ENCODE measurements around the gene LHFPL5.
A peak's percentile ranks its signal among the peaks of the same experiment; 100 is the strongest.

Gene LHFPL5

GRCh38 chr6:35804996-35805736 is at the start of gene LHFPL5:
Gene LHFPL5, plus strand, starts transcription at chr6:35805352. Its CDS starts 319 bp downstream, at chr6:35805671.
- FAIRE-seq (no peak), DNase-seq (ENCODE audit: extremely low spot score, insufficient read length, low read depth) (peak; percentile 60)

GRCh38 chr6:35757456-35758123 is 47.6 kb upstream of the LHFPL5 start:
- DNase-seq (ENCODE audit: extremely low spot score, insufficient read length, low read depth): peak; percentile 37
- peak; percentile 55 for FAIRE-seq

GRCh38 chr6:35759426-35759825 is 45.7 kb upstream of the LHFPL5 start:
- FAIRE-seq (no peak), DNase-seq (ENCODE audit: extremely low spot score, insufficient read length, low read depth) (no peak)

GRCh38 chr6:35765739-35766138 is 39.4 kb upstream of the LHFPL5 start:
- DNase-seq (ENCODE audit: extremely low spot score, insufficient read length, low read depth) (no peak), FAIRE-seq (no peak)

GRCh38 chr6:35769211-35769610 is 35.9 kb upstream of the LHFPL5 start:
- no peak for DNase-seq (ENCODE audit: extremely low spot score, insufficient read length, low read depth)
- no peak for FAIRE-seq

- no peak for DNase-seq (ENCODE audit: extremely low spot score, insufficient read length, low read depth)
- FAIRE-seq: no peak
Observed at GRCh38 chr6:35771343-35771627, 33.9 kb upstream of the LHFPL5 start.

GRCh38 chr6:35774116-35774794 is 30.9 kb upstream of the LHFPL5 start:
- no peak for FAIRE-seq
- no peak for DNase-seq (ENCODE audit: extremely low spot score, insufficient read length, low read depth)

GRCh38 chr6:35775031-35775430 is 30.1 kb upstream of the LHFPL5 start:
- FAIRE-seq (no peak), DNase-seq (ENCODE audit: extremely low spot score, insufficient read length, low read depth) (no peak)

- no peak for DNase-seq (ENCODE audit: extremely low spot score, insufficient read length, low read depth)
- FAIRE-seq: no peak
Observed at GRCh38 chr6:35776364-35777215, 28.6 kb upstream of the LHFPL5 start, which contains the start of gene CLPSL2. Gene CLPSL2, plus strand, starts transcription at chr6:35776598. Its CDS starts 21 bp downstream, at chr6:35776619.

- DNase-seq (ENCODE audit: extremely low spot score, insufficient read length, low read depth) (no peak), FAIRE-seq (no peak)
Observed at GRCh38 chr6:35777356-35778102, 27.6 kb upstream of the LHFPL5 start.

- FAIRE-seq (no peak), DNase-seq (ENCODE audit: extremely low spot score, insufficient read length, low read depth) (no peak)
Observed at GRCh38 chr6:35778437-35778836, 26.7 kb upstream of the LHFPL5 start.

GRCh38 chr6:35780719-35781118 is 24.4 kb upstream of the LHFPL5 start, which contains the start of gene CLPSL1:
Gene CLPSL1, plus strand, starts transcription at chr6:35781019. Its CDS starts 92 bp downstream, at chr6:35781111.
- DNase-seq (ENCODE audit: extremely low spot score, insufficient read length, low read depth): no peak
- no peak for FAIRE-seq

- no peak for DNase-seq (ENCODE audit: extremely low spot score, insufficient read length, low read depth)
- no peak for FAIRE-seq
Observed at GRCh38 chr6:35781290-35781689, 23.9 kb upstream of the LHFPL5 start.

- FAIRE-seq (no peak), DNase-seq (ENCODE audit: extremely low spot score, insufficient read length, low read depth) (no peak)
Observed at GRCh38 chr6:35782424-35782823, 22.7 kb upstream of the LHFPL5 start.

- no peak for FAIRE-seq
- no peak for DNase-seq (ENCODE audit: extremely low spot score, insufficient read length, low read depth)
Observed at GRCh38 chr6:35784200-35784599, 21.0 kb upstream of the LHFPL5 start.

GRCh38 chr6:35786272-35786671 is 18.9 kb upstream of the LHFPL5 start:
- no peak for DNase-seq (ENCODE audit: extremely low spot score, insufficient read length, low read depth)
- FAIRE-seq: no peak

GRCh38 chr6:35786810-35787209 is 18.3 kb upstream of the LHFPL5 start:
- FAIRE-seq (no peak), DNase-seq (ENCODE audit: extremely low spot score, insufficient read length, low read depth) (no peak)

GRCh38 chr6:35787266-35788218 is 17.6 kb upstream of the LHFPL5 start:
- DNase-seq (ENCODE audit: extremely low spot score, insufficient read length, low read depth) (no peak), FAIRE-seq (no peak)
